H9 (cell line): ENCODE measurements around the gene CHST8. TPM values are rescaled to one million over a fixed set of nuclear protein-coding genes. Genes with fewer than 3 reads are reported as not detected.

Experiments
- DNase-seq: peaks from one replicate; pipeline ENCODE4 v3.0.0-alpha.2; 2017
- H2AFZ ChIP-seq: one replicate; pipeline ENCODE4 v1.6.1; 2013; ENCODE audit warnings: mild to moderate bottlenecking, low read length, control low read depth, moderate library complexity
- H2AK5ac ChIP-seq: 2 replicates; pipeline ENCODE4 v1.6.1; 2013; ENCODE audit warnings: low read length, control low read depth, mixed read lengths; ENCODE audit not compliant: insufficient read length
- H2BK120ac ChIP-seq: one replicate; pipeline ENCODE4 v1.6.1; 2013; ENCODE audit warnings: low read depth, mild to moderate bottlenecking, low read length, control low read depth, inconsistent platforms; ENCODE audit not compliant: poor library complexity, severe bottlenecking
- H2BK12ac ChIP-seq: 2 replicates; pipeline ENCODE4 v1.6.1; 2013; ENCODE audit warnings: low read length, control low read depth, mixed read lengths, low read depth; ENCODE audit not compliant: insufficient read length
- H2BK15ac ChIP-seq: 2 replicates; pipeline ENCODE4 v1.6.1; 2013; ENCODE audit warnings: low read depth, low read length, control low read depth
- H2BK20ac ChIP-seq: one replicate; pipeline ENCODE4 v1.6.1; 2013; ENCODE audit warnings: low read depth, mild to moderate bottlenecking, low read length, control low read depth, inconsistent platforms; ENCODE audit not compliant: poor library complexity, severe bottlenecking
- H2BK5ac ChIP-seq: 2 replicates; pipeline ENCODE4 v1.6.1; 2013; ENCODE audit warnings: low read length, control low read depth, mixed read lengths; ENCODE audit not compliant: insufficient read length
- H3K14ac ChIP-seq: 2 replicates; pipeline ENCODE4 v1.6.1; 2013; ENCODE audit warnings: low read length, control low read depth; ENCODE audit not compliant: insufficient read depth
- H3K18ac ChIP-seq: 2 replicates; pipeline ENCODE4 v1.6.1; 2013; ENCODE audit warnings: low read depth, mild to moderate bottlenecking, mixed read lengths, low read length, control low read depth; ENCODE audit not compliant: insufficient read length
- H3K23ac ChIP-seq: 2 replicates; pipeline ENCODE4 v1.6.1; 2013; ENCODE audit warnings: low read length, control low read depth, mixed read lengths, low read depth; ENCODE audit not compliant: insufficient read length
- H3K23me2 ChIP-seq: 2 replicates; pipeline ENCODE4 v1.6.1; 2013; ENCODE audit warnings: low read depth, mild to moderate bottlenecking, mixed read lengths, low read length, control low read depth; ENCODE audit not compliant: insufficient read length, poor library complexity, severe bottlenecking
- H3K27ac ChIP-seq: 2 replicates; pipeline ENCODE4 v1.5.1; 2013; ENCODE audit warnings: low read length, control low read depth, mixed read lengths, low read depth; ENCODE audit not compliant: insufficient read length
- H3K27me3 ChIP-seq: 2 replicates; pipeline ENCODE4 v1.6.1; 2013; ENCODE audit warnings: low read length, control low read depth, inconsistent platforms; ENCODE audit not compliant: insufficient read depth
- H3K4ac ChIP-seq: 2 replicates; pipeline ENCODE4 v1.6.1; 2013; ENCODE audit warnings: low read depth, mild to moderate bottlenecking, control low read depth, inconsistent platforms, low read length, moderate library complexity
- H3K4me1 ChIP-seq: 2 replicates; pipeline ENCODE4 v1.6.1; 2013; ENCODE audit warnings: low read length, control low read depth, inconsistent platforms; ENCODE audit not compliant: insufficient read depth
- H3K4me2 ChIP-seq: 2 replicates; pipeline ENCODE4 v1.6.1; 2013; ENCODE audit warnings: low read length, control low read depth, mixed read lengths; ENCODE audit not compliant: insufficient read length, insufficient read depth
- H3K56ac ChIP-seq: 2 replicates; pipeline ENCODE4 v1.6.1; 2013; ENCODE audit warnings: low read depth, mild to moderate bottlenecking, mixed read lengths, low read length, control low read depth; ENCODE audit not compliant: insufficient read length
- H3K79me1 ChIP-seq: 2 replicates; pipeline ENCODE4 v1.6.1; 2013; ENCODE audit warnings: low read depth, mild to moderate bottlenecking, moderate library complexity, low read length, control low read depth, inconsistent platforms; ENCODE audit not compliant: insufficient read depth, poor library complexity, severe bottlenecking
- H3K79me2 ChIP-seq: 2 replicates; pipeline ENCODE4 v1.6.1; 2013; ENCODE audit warnings: low read length, control low read depth, inconsistent platforms; ENCODE audit not compliant: insufficient read depth
- H3K9ac ChIP-seq: 2 replicates; pipeline ENCODE4 v1.6.1; 2013; ENCODE audit warnings: low read length, control low read depth, mixed read lengths; ENCODE audit not compliant: insufficient read length; ENCODE audit errors: extremely low read depth
- H3K9me3 ChIP-seq: one replicate; pipeline ENCODE4 v1.6.1; 2013; ENCODE audit warnings: low read depth, low read length, inconsistent platforms; ENCODE audit not compliant: control insufficient read depth
- H3T11ph ChIP-seq: one replicate; pipeline ENCODE4 v1.6.1; 2013; ENCODE audit warnings: mild to moderate bottlenecking, low read length, control low read depth, inconsistent platforms
- H4K20me1 ChIP-seq: one replicate; pipeline ENCODE4 v1.6.1; 2013; ENCODE audit not compliant: control insufficient read depth, insufficient read length, insufficient read depth
- H4K5ac ChIP-seq: 2 replicates; pipeline ENCODE4 v1.6.1; 2013; ENCODE audit warnings: low read depth, mild to moderate bottlenecking, mixed read lengths, low read length, control low read depth; ENCODE audit not compliant: insufficient read length
- H4K8ac ChIP-seq: replicated peaks from 2 replicates; pipeline ENCODE4 v1.6.1; 2013; ENCODE audit warnings: low read length, control low read depth, mixed read lengths, low read depth; ENCODE audit not compliant: insufficient read length
- H4K91ac ChIP-seq: 2 replicates; pipeline ENCODE4 v1.6.1; 2013; ENCODE audit warnings: low read depth, mild to moderate bottlenecking, moderate library complexity, mixed read lengths, low read length, control low read depth; ENCODE audit not compliant: insufficient read length
- H3K27ac Mint-ChIP-seq, 3 experiments: 2 replicates in 2 of 3; 3 replicates in 1 of 3; pipeline ENCODE4 v1.8.0; 2020 to 2021; ENCODE audit warnings: mixed read lengths in 3 of 3, mild to moderate bottlenecking in 1 of 3, moderate library complexity in 1 of 3
- H3K27me3 Mint-ChIP-seq: 2 replicates; pipeline ENCODE4 v1.8.0; 2021; ENCODE audit warnings: low read depth, mild to moderate bottlenecking, moderate library complexity, mixed read lengths
- H3K36me3 Mint-ChIP-seq, 3 experiments: 2 replicates in 2 of 3; 3 replicates in 1 of 3; pipeline ENCODE4 v1.8.0; 2020 to 2021; ENCODE audit warnings: low read depth in 3 of 3, mixed read lengths in 3 of 3; ENCODE audit not compliant: insufficient read depth in 1 of 3
- H3K4me1 Mint-ChIP-seq, 2 experiments: 2 replicates each; pipeline ENCODE4 v1.8.0; 2020; ENCODE audit warnings: mixed read lengths in 2 of 2
- H3K4me3 Mint-ChIP-seq, 2 experiments: 2 replicates in 1 of 2; 3 replicates in 1 of 2; pipeline ENCODE4 v1.8.0; 2020 to 2021; ENCODE audit warnings: mild to moderate bottlenecking in 2 of 2, mixed read lengths in 2 of 2, moderate library complexity in 1 of 2
- H3K9me3 Mint-ChIP-seq, 2 experiments: 2 replicates in 1 of 2; 3 replicates in 1 of 2; pipeline ENCODE4 v1.8.0; 2020; ENCODE audit warnings: mild to moderate bottlenecking in 2 of 2, mixed read lengths in 2 of 2, moderate library complexity in 1 of 2
- CTCF ChIP-seq: fragments of 200-600 bp; sonication (generic); conservative IDR thresholded peaks from 3 replicates; pipeline ENCODE4 v1.8.0; 2021; ENCODE audit warnings: antibody characterized with exemption, mild to moderate bottlenecking
- WGBS: extraction: QIAGEN DNeasy Blood & Tissue Kit; methylation state at CpG from one replicate; pipeline ENCODE4 v1.1.7; 2013; ENCODE audit warnings: missing lambda C conversion rate, low lambda C conversion rate, mixed read lengths; ENCODE audit not compliant: insufficient read length; ENCODE audit errors: extremely low coverage; 5-methylcytosine and 5-hydroxymethylcytosine counted together
- total RNA-seq: library from RNA; stranded (reverse); gene quantifications from 2 replicates; pipeline ENCODE4 v1.2.1, GENCODE V29; 2021

CHST8 gene
- total RNA-seq, 1 experiment from 2014 or later = 5.1 TPM

DNA sequence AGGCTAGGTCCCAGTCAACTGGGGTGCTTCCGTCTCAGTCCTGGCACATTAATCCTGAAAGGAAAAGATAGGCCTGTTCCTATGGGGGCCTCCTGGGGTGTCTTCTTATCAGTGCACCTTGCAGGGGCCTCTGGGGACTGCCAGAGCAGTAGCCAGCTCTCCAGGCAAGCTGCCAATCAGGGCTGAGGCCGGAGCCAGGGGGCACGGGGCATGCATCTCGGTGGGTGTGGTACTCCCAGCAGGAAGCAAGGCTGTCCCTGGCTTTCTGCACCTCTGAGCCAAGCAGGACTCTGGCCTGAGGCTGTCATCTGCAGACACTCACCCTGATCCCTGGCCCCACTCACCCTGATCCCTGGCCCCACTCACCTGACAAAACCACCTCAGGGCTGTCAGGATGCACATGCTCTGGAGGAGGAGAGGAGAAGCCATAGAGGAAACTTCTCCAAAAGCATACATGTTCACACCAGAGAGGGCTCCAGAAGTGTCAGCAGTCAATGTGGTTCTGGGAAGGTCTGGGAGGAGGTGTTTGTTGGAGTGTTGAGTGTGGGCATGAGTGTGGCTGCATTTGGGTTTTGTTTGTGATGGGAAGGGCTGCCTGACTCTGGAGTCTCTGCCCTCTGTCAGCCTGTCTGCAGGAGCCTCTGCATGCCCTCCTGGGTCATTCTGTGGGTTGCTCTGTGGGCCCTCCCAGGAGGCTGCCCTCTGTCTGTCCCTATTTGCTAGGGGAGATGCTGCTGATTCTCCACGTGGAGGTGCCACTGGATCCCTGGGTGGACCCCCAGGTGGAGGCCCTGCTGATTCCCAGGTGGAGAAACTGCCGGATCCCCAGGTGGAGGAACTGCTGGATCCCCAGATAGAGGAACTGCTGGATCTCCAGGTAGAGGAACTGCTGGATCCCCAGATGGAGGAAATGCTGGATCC, 152.2 kb downstream of the CHST8 start:
- no CpG with 5 or more reads among the region's 6 CpGs for WGBS
- H2BK12ac ChIP-seq = no peak overlapping the region
- no peaks in the 10 kb centered on the region for H4K20me1 ChIP-seq
- no peak overlapping the region for H2BK20ac ChIP-seq
- peaks cover 7% of the 10 kb centered on the region in 2 experiments for H3K4me1 Mint-ChIP-seq
- H3K27ac ChIP-seq = no peak overlapping the region
- no peak overlapping the region for H3T11ph ChIP-seq
- peaks cover 0 to 8% (median 0%) of the 10 kb centered on the region in 3 experiments; a peak in 3 of 7 replicates for H3K36me3 Mint-ChIP-seq
- H4K5ac ChIP-seq = no peak overlapping the region
- no peak overlapping the region for H3K18ac ChIP-seq
- H3K4me3 Mint-ChIP-seq = no peak overlapping the region
- no peak overlapping the region for H3K27ac Mint-ChIP-seq
- peaks cover 2% of the 10 kb centered on the region; the same call in 1 of the 2 replicates for H3K4me1 ChIP-seq
- no peaks in the 10 kb centered on the region; a peak in 3 of 5 replicates for H3K9me3 Mint-ChIP-seq
- H3K23ac ChIP-seq = no peak overlapping the region
- no peaks in the 10 kb centered on the region for H3K9me3 ChIP-seq
- H4K8ac ChIP-seq = no peak overlapping the region
- no peak overlapping the region for H4K91ac ChIP-seq
- no peak overlapping the region for H3K4me2 ChIP-seq
- H3K27me3 Mint-ChIP-seq = peaks cover 16% of the 10 kb centered on the region
- H3K79me1 ChIP-seq = no peaks in the 10 kb centered on the region
- no peak overlapping the region for H2AFZ ChIP-seq
- H2BK15ac ChIP-seq = no peak overlapping the region
- H3K56ac ChIP-seq = no peak overlapping the region
- no peak overlapping the region for H3K9ac ChIP-seq
- no peak overlapping the region for H2AK5ac ChIP-seq
- no peak overlapping the region for H2BK120ac ChIP-seq
- H3K27me3 ChIP-seq = no peaks in the 10 kb centered on the region
- TF ChIP-seq CTCF = no peak
- no peaks in the 10 kb centered on the region for H3K23me2 ChIP-seq
- no peak for DNase-seq
- H2BK5ac ChIP-seq = no peak overlapping the region
- H3K14ac ChIP-seq = no peak overlapping the region
- H3K79me2 ChIP-seq = no peaks in the 10 kb centered on the region
- no peak overlapping the region for H3K4ac ChIP-seq
